ENCODE measurements around the gene SHB.

The SHB gene

DNA sequence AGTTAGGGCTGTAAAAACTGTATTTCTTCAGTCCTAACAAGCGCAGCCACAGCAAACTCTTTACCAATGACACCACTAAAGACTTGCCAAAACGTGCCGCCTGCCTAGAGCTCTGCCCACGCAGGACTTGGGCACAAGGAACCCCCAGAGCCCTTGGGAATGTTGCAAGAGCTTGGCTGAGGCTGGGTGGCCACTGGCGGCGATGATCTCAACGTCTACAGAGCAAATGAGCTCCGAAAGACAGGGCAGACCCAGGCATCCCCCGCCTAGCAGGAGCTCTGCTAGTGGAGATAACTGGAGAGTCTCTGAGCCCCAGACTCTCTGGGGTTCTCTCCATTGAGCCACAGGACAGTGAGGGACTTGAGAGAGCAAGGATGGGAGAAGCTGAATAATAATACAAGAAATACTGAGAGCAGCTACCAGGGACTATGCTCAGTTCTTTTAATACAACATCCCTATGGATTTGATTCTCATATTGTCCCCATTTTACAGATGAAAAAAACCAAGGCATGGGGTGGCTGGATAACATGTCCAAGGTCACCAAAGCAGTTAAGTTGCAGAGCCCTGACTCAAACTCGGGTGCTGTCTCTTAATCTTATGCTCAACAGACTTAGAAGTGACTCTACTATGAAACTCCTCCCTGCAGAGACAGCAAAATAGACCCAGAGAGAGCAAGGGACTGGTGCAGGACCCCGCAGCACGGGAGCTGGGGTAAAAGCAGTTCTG lies 32.5 kb downstream of the SHB start:
- no peak overlapping the region for H3K27ac ChIP-seq (ENCODE audit: low read length)
- H3K9ac ChIP-seq (ENCODE audit: low read depth, low read length): no peak overlapping the region

DNA sequence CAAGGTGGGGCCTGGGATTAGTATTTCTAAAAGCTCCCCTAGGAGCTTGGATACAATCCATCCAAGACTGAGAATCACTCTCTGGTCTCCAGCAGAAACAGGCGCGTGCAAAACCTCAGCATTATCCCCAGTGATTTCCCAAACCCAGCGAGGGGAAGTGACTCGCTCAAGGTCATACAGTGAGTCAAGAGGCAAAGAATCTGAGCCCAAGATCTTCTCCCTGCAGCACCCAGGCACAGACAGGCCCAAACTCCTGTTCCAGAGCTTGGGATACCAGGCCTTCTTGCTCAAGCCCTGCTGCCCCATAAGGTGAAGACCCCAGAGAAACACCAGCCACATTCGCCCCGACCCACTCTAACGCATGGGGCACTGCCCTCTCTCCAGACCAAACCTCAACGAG lies 33.2 kb downstream of the SHB start:
- H3K4me3 ChIP-seq (ENCODE audit: low read length): no peak overlapping the region
- H3K9me3 ChIP-seq (ENCODE audit: insufficient read depth, low read depth, low read length): no peaks in the 10 kb centered on the region
- H3K36me3 ChIP-seq (ENCODE audit: insufficient read depth, low read depth, low read length): no peaks in the 10 kb centered on the region
- no peak overlapping the region for H3K27ac ChIP-seq (ENCODE audit: low read length)
- no peak overlapping the region for H3K9ac ChIP-seq (ENCODE audit: low read depth, low read length)
- H3K27me3 ChIP-seq (ENCODE audit: insufficient read depth, low read length): no peaks in the 10 kb centered on the region
- peaks cover 29% of the 10 kb centered on the region for H3K4me1 ChIP-seq (ENCODE audit: insufficient read depth, low read length)

More for the DNA sequence above, 32.5 kb downstream of the SHB start:
- H3K27me3 ChIP-seq (ENCODE audit: insufficient read depth, low read length): no peaks in the 10 kb centered on the region
- no peak overlapping the region for H3K4me3 ChIP-seq (ENCODE audit: low read length)
- peaks cover 29% of the 10 kb centered on the region for H3K4me1 ChIP-seq (ENCODE audit: insufficient read depth, low read length)
- no peaks in the 10 kb centered on the region for H3K36me3 ChIP-seq (ENCODE audit: insufficient read depth, low read depth, low read length)
- no peaks in the 10 kb centered on the region for H3K9me3 ChIP-seq (ENCODE audit: insufficient read depth, low read depth, low read length)

DNA sequence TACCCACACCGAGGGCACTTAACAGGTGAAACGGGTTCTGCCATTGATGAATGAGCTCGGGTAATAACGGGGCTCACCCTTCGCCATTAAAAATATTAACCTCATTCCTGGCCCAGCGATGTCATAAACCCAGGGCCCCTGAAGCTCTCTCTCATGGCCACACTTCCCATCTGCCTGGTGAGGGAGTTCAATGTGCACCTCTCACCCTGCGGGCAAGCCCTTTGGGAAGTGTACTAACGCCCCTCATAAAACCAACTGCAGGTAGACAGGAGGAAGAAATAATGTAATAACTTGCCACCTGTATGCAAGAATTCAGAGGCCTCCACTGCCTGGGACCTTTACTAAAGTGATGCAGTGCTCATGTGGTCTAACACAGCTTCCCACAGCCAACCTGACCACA lies 35.1 kb downstream of the SHB start:
- Histone ChIP-seq H3K9me3 (ENCODE audit: insufficient read depth, low read depth, low read length) (no peaks in the 10 kb centered on the region), H3K27ac (ENCODE audit: low read length) (no peak overlapping the region), H3K4me1 (ENCODE audit: insufficient read depth, low read length) (peaks cover 21% of the 10 kb centered on the region), H3K36me3 (ENCODE audit: insufficient read depth, low read depth, low read length) (no peaks in the 10 kb centered on the region), H3K27me3 (ENCODE audit: insufficient read depth, low read length) (no peaks in the 10 kb centered on the region), H3K9ac (ENCODE audit: low read depth, low read length) (no peak overlapping the region), H3K4me3 (ENCODE audit: low read length) (no peak overlapping the region)

GRCh38 chr9:38032266-38033110 lies 36.5 kb downstream of the SHB start:
- no peak overlapping the region for H3K9ac ChIP-seq (ENCODE audit: low read depth, low read length)
- H3K4me1 ChIP-seq (ENCODE audit: insufficient read depth, low read length): peaks cover 16% of the 10 kb centered on the region
- no peak overlapping the region for H3K4me3 ChIP-seq (ENCODE audit: low read length)
- H3K27me3 ChIP-seq (ENCODE audit: insufficient read depth, low read length): no peaks in the 10 kb centered on the region
- no peaks in the 10 kb centered on the region for H3K36me3 ChIP-seq (ENCODE audit: insufficient read depth, low read depth, low read length)
- no peaks in the 10 kb centered on the region for H3K9me3 ChIP-seq (ENCODE audit: insufficient read depth, low read depth, low read length)
- H3K27ac ChIP-seq (ENCODE audit: low read length): no peak overlapping the region

DNA sequence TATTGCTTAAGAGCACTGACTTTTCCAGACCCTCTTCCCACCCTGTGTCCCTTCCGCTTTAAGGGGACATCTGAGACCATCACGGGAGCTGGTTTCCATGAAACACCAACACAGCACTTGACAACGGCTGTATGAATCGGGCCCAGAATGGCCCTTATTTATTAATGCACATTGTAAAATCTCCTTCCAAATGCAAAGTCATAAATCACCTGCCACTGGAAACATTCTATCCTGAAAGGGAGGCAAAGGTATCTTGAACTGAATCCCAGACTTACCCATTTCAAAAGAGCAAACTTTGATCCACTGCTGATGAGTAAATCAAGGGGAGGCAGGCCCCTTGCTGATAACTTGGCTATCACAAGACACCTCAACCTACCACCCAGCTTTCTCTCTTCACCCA lies 37.4 kb downstream of the SHB start:
- H3K9me3 ChIP-seq (ENCODE audit: insufficient read depth, low read depth, low read length): no peaks in the 10 kb centered on the region
- H3K4me3 ChIP-seq (ENCODE audit: low read length): no peak overlapping the region
- no peak overlapping the region for H3K9ac ChIP-seq (ENCODE audit: low read depth, low read length)
- H3K27me3 ChIP-seq (ENCODE audit: insufficient read depth, low read length): no peaks in the 10 kb centered on the region
- H3K27ac ChIP-seq (ENCODE audit: low read length): no peak overlapping the region
- H3K36me3 ChIP-seq (ENCODE audit: insufficient read depth, low read depth, low read length): no peaks in the 10 kb centered on the region
- H3K4me1 ChIP-seq (ENCODE audit: insufficient read depth, low read length): peaks cover 9% of the 10 kb centered on the region

DNA sequence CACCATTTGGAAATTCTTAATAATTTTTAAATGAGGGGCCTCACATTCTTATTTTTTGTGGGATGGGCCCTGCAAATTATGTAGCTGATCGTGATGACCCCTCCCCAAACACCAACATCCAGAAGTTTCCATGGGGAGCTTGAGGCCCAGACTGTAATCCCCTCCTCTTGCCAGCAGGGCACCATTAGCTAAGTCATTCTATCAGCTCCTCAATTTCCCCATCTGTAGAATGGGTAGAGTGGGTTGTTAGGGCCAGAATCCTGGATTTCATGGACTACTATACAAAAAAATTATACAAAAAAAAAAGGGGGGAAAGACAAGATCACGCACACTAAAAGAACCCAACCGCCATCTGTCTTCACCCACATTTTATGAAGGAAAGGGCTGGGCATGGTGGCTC lies 38.4 kb downstream of the SHB start:
- no peaks in the 10 kb centered on the region for H3K9me3 ChIP-seq (ENCODE audit: insufficient read depth, low read depth, low read length)
- no peak overlapping the region for H3K27ac ChIP-seq (ENCODE audit: low read length)
- H3K4me3 ChIP-seq (ENCODE audit: low read length): no peak overlapping the region
- no peaks in the 10 kb centered on the region for H3K27me3 ChIP-seq (ENCODE audit: insufficient read depth, low read length)
- peaks cover 12% of the 10 kb centered on the region for H3K4me1 ChIP-seq (ENCODE audit: insufficient read depth, low read length)
- no peaks in the 10 kb centered on the region for H3K36me3 ChIP-seq (ENCODE audit: insufficient read depth, low read depth, low read length)
- no peak overlapping the region for H3K9ac ChIP-seq (ENCODE audit: low read depth, low read length)

- Histone ChIP-seq H3K36me3 (ENCODE audit: insufficient read depth, low read depth, low read length) (no peaks in the 10 kb centered on the region), H3K27me3 (ENCODE audit: insufficient read depth, low read length) (no peaks in the 10 kb centered on the region), H3K4me1 (ENCODE audit: insufficient read depth, low read length) (peaks cover 14% of the 10 kb centered on the region), H3K4me3 (ENCODE audit: low read length) (no peak overlapping the region), H3K9ac (ENCODE audit: low read depth, low read length) (no peak overlapping the region), H3K27ac (ENCODE audit: low read length) (no peak overlapping the region), H3K9me3 (ENCODE audit: insufficient read depth, low read depth, low read length) (no peaks in the 10 kb centered on the region)
Measured at GRCh38 chr9:38029915-38030638, 39.0 kb downstream of the SHB start.

DNA sequence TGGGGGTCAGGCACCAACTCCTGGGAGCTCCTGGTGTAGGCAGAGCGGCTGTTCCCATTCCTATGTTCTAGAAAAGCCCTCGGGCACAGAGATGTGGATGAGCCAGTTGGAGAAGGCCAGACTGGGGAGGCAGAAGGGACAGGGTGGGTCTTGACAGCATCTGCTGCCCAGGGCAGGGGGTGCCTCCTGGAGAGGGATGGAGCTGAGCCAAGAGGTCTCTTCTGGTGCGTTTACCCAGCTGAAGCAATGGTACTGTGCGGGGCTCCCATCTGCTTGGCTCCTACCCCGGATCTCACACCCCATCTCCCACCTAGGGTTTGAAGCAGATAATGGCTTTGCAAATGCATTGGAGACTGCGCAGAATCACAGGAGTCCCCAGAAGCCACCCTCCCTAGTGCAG lies 41.3 kb downstream of the SHB start:
- no peak overlapping the region for H3K27ac ChIP-seq (ENCODE audit: low read length)
- H3K27me3 ChIP-seq (ENCODE audit: insufficient read depth, low read length): no peaks in the 10 kb centered on the region
- no peak overlapping the region for H3K4me3 ChIP-seq (ENCODE audit: low read length)
- H3K36me3 ChIP-seq (ENCODE audit: insufficient read depth, low read depth, low read length): no peaks in the 10 kb centered on the region
- no peak overlapping the region for H3K9ac ChIP-seq (ENCODE audit: low read depth, low read length)
- no peaks in the 10 kb centered on the region for H3K9me3 ChIP-seq (ENCODE audit: insufficient read depth, low read depth, low read length)
- H3K4me1 ChIP-seq (ENCODE audit: insufficient read depth, low read length): peaks cover 36% of the 10 kb centered on the region

DNA sequence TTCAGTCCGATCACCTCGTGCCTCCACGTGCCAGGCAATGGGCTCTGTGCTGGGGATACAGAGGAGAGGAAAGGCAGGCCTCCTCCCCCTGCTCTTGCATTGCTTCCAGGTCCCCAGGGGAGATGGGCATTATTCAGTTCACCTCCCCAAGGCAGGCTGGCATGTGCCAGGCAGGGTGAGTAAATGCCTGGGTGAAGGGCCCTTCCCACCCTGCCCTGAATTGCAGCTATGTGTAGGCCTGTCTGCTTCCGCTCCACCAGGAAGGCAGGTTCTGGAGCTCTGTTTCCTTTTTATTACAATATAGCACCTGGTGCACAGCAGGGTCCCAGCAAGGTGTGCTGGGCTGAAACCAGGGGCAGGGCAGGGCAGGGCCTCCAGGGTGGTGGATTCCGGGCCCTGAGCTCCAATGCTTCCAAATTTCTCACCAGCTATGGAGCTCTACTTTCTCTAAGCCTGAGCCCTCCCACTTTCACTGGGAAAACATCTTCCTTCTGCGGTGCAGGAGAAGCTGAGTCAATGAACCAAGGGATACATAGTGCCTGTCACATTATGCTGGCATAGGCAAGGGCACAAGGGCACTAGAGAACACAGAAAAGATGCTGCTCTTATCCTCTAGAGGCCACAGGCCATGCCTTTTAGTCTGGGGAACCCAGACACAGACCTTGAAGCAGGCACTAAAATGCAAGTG lies 42.0 kb downstream of the SHB start:
- H3K27me3 ChIP-seq (ENCODE audit: insufficient read depth, low read length): no peaks in the 10 kb centered on the region
- H3K4me3 ChIP-seq (ENCODE audit: low read length): no peak overlapping the region
- no peak overlapping the region for H3K27ac ChIP-seq (ENCODE audit: low read length)
- peaks cover 41% of the 10 kb centered on the region for H3K4me1 ChIP-seq (ENCODE audit: insufficient read depth, low read length)
- H3K9ac ChIP-seq (ENCODE audit: low read depth, low read length): no peak overlapping the region
- H3K9me3 ChIP-seq (ENCODE audit: insufficient read depth, low read depth, low read length): no peaks in the 10 kb centered on the region
- H3K36me3 ChIP-seq (ENCODE audit: insufficient read depth, low read depth, low read length): no peaks in the 10 kb centered on the region

DNA sequence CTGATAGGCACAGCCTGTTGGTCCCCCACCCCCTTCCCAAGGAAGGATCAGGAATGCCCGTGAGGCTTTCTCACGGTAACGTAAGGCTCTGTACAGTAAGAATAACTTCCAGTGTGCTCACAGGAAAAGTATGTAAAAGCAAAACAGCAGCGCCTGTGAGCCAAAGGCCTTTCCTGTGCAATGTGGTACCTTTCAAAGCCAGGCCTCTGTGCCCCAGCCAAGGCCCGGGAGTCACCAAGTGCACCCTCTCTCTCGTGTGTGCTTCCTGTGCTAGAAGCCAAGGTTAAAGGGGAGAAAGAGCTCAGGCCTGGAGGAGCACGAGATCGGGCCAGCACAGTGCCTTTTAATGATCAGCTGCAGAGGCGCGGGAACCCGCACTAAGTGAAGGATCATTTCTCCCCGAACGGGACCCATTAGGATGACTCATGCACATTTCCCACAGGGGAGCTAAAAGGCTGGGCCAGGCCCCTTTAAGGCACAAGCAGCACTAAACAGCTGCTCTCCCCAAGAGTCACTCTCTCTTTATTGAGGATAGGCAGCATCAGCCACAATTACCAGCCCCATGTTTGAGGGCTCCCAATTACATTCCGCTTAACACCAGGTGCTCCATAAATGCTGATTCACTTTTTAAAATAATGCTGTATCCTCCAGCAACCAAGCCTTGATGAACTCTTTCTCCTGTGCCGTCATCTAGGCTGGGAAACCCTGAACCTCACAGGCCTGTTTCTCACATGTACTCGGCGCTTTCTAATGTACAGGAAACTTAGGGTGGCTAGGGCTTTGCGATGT lies 42.8 kb downstream of the SHB start:
- H3K4me1 ChIP-seq (ENCODE audit: insufficient read depth, low read length): peaks cover 43% of the 10 kb centered on the region
- H3K9me3 ChIP-seq (ENCODE audit: insufficient read depth, low read depth, low read length): no peaks in the 10 kb centered on the region
- H3K4me3 ChIP-seq (ENCODE audit: low read length): no peak overlapping the region
- H3K36me3 ChIP-seq (ENCODE audit: insufficient read depth, low read depth, low read length): no peaks in the 10 kb centered on the region
- no peaks in the 10 kb centered on the region for H3K27me3 ChIP-seq (ENCODE audit: insufficient read depth, low read length)
- peak overlapping the region; percentile 16; the same call in 1 of the 2 replicates for H3K9ac ChIP-seq (ENCODE audit: low read depth, low read length)
- no peak overlapping the region for H3K27ac ChIP-seq (ENCODE audit: low read length)

GRCh38 chr9:38025166-38025565 lies 43.9 kb downstream of the SHB start:
- no peak overlapping the region for H3K27ac ChIP-seq (ENCODE audit: low read length)
- no peak overlapping the region for H3K4me3 ChIP-seq (ENCODE audit: low read length)
- no peaks in the 10 kb centered on the region for H3K9me3 ChIP-seq (ENCODE audit: insufficient read depth, low read depth, low read length)
- H3K36me3 ChIP-seq (ENCODE audit: insufficient read depth, low read depth, low read length): no peaks in the 10 kb centered on the region
- peaks cover 45% of the 10 kb centered on the region for H3K4me1 ChIP-seq (ENCODE audit: insufficient read depth, low read length)
- no peaks in the 10 kb centered on the region for H3K27me3 ChIP-seq (ENCODE audit: insufficient read depth, low read length)
- H3K9ac ChIP-seq (ENCODE audit: low read depth, low read length): no peak overlapping the region

Data from iPS-20b (cell line).